HEK293 (cell line): ENCODE results near the gene GUCA1A.

Source experiments
- CTCF ChIA-PET: fragments of 350-600 bp; formaldehyde crosslinking; extraction: SDS; loops from one replicate; lab custom pipeline; 2021; ENCODE audit warnings: antibody characterized with exemption; lab: Yijun Ruan, JAX
- POLR2A ChIA-PET: fragments of 300-600 bp; formaldehyde crosslinking; extraction: SDS; loops from one replicate; lab custom pipeline; 2020; ENCODE audit warnings: antibody characterized with exemption, inconsistent platforms; lab: Yijun Ruan, JAX
- H3K27ac ChIP-seq: fragments of 200-500 bp; sonication (Bioruptor generic); 2 replicates; pipeline ENCODE4 v1.5.1; 2014; ENCODE audit warnings: low read depth, low read length, control low read depth, inconsistent platforms; ENCODE audit errors: extremely low read depth
- H3K36me3 ChIP-seq, 2 experiments: fragments of 200-500 bp in 1 of 2; sonication (Bioruptor generic) in 1 of 2; 1 replicate in 1 of 2; 2 replicates in 1 of 2; pipeline ENCODE4 v1.5.1; 2014 to 2017; ENCODE audit warnings: inconsistent platforms in 2 of 2, low read length in 2 of 2; ENCODE audit not compliant: control insufficient read depth in 2 of 2, insufficient read depth in 1 of 2
- H3K4me1 ChIP-seq: fragments of 200-500 bp; sonication (Bioruptor generic); 2 replicates; pipeline ENCODE4 v1.5.1; 2014; ENCODE audit warnings: mild to moderate bottlenecking, low read length, inconsistent platforms; ENCODE audit not compliant: control insufficient read depth, insufficient read depth
- H3K4me3 ChIP-seq: 2 replicates; pipeline ENCODE4 v1.5.1; 2011; ENCODE audit warnings: low read depth, mild to moderate bottlenecking, control low read depth, low read length, moderate library complexity
- H3K9me3 ChIP-seq: fragments of 200-500 bp; sonication (Bioruptor generic); 2 replicates; pipeline ENCODE4 v1.5.1; 2014; ENCODE audit warnings: low read depth, low read length, inconsistent platforms; ENCODE audit not compliant: control insufficient read depth, insufficient read depth
- BCL11A ChIP-seq: fragments of 450-650 bp; formaldehyde crosslinking; IDR thresholded peaks from 2 replicates; pipeline ENCODE4 v1.5.1; 2016; ENCODE audit warnings: low read depth, missing biosample characterization, missing genetic modification characterization
- FEZF1 ChIP-seq: fragments of 450-650 bp; formaldehyde crosslinking; IDR thresholded peaks from 2 replicates; pipeline ENCODE4 v1.5.1; 2016; ENCODE audit warnings: missing biosample characterization, missing genetic modification characterization
- MEIS1 ChIP-seq: sonication (generic); formaldehyde crosslinking; IDR thresholded peaks from 2 replicates; pipeline ENCODE4 v1.8.1; 2022; ENCODE audit warnings: missing genetic modification reagents, mild to moderate bottlenecking, borderline replicate concordance
- MYNN ChIP-seq: fragments of 450-650 bp; formaldehyde crosslinking; IDR thresholded peaks from 2 replicates; pipeline ENCODE4 v1.5.1; 2016; ENCODE audit warnings: missing biosample characterization, missing genetic modification characterization, borderline replicate concordance
- OSR2 ChIP-seq: fragments of 450-650 bp; formaldehyde crosslinking; IDR thresholded peaks from 2 replicates; pipeline ENCODE4 v1.5.1; 2016; ENCODE audit warnings: missing biosample characterization, missing genetic modification characterization
- SP7 ChIP-seq: fragments of 450-650 bp; formaldehyde crosslinking; IDR thresholded peaks from 2 replicates; pipeline ENCODE4 v1.5.1; 2016; ENCODE audit warnings: missing biosample characterization, missing genetic modification characterization
- TCF7L2 ChIP-seq: IDR thresholded peaks from 2 replicates; pipeline ENCODE4 v1.6.1; 2011; ENCODE audit warnings: low read depth, mild to moderate bottlenecking, inconsistent platforms, low read length, moderate library complexity, borderline replicate concordance
- ZBTB1 ChIP-seq: fragments of 450-650 bp; formaldehyde crosslinking; IDR thresholded peaks from 2 replicates; pipeline ENCODE4 v1.5.1; 2016; ENCODE audit warnings: missing biosample characterization, missing genetic modification characterization
- ZBTB17 ChIP-seq: fragments of 450-650 bp; formaldehyde crosslinking; IDR thresholded peaks from 2 replicates; pipeline ENCODE4 v1.5.1; 2016; ENCODE audit warnings: missing biosample characterization, missing genetic modification characterization
- ZNF223 ChIP-seq: fragments of 450-650 bp; formaldehyde crosslinking; IDR thresholded peaks from 2 replicates; pipeline ENCODE4 v1.5.1; 2016; ENCODE audit warnings: missing biosample characterization, missing genetic modification characterization
- ZNF23 ChIP-seq: fragments of 450-650 bp; formaldehyde crosslinking; IDR thresholded peaks from 2 replicates; pipeline ENCODE4 v1.5.1; 2016; ENCODE audit warnings: missing biosample characterization, missing genetic modification characterization, borderline replicate concordance
- ZNF311 ChIP-seq: fragments of 450-650 bp; formaldehyde crosslinking; IDR thresholded peaks from 2 replicates; pipeline ENCODE4 v1.5.1; 2017; ENCODE audit warnings: missing biosample characterization, missing genetic modification characterization, borderline replicate concordance
- ZNF335 ChIP-seq: fragments of 450-650 bp; formaldehyde crosslinking; conservative IDR thresholded peaks from 2 replicates; pipeline ENCODE4 v1.5.1; 2016; ENCODE audit warnings: missing biosample characterization, missing genetic modification characterization
- ZNF341 ChIP-seq: fragments of 450-650 bp; formaldehyde crosslinking; IDR thresholded peaks from 2 replicates; pipeline ENCODE4; 2016; ENCODE audit warnings: low read depth, missing biosample characterization, missing genetic modification characterization
- ZNF416 ChIP-seq: fragments of 450-650 bp; formaldehyde crosslinking; IDR thresholded peaks from 2 replicates; pipeline ENCODE4 v1.5.1; 2016; ENCODE audit warnings: missing biosample characterization, missing genetic modification characterization
- ZNF548 ChIP-seq: fragments of 450-650 bp; formaldehyde crosslinking; IDR thresholded peaks from 2 replicates; pipeline ENCODE4 v1.5.1; 2016; ENCODE audit warnings: missing biosample characterization, missing genetic modification characterization
- ZNF560 ChIP-seq: fragments of 450-650 bp; formaldehyde crosslinking; IDR thresholded peaks from 2 replicates; pipeline ENCODE4 v1.5.1; 2017; ENCODE audit warnings: missing biosample characterization, missing genetic modification characterization, borderline replicate concordance
- ZNF580 ChIP-seq: fragments of 450-650 bp; formaldehyde crosslinking; IDR thresholded peaks from 2 replicates; pipeline ENCODE4 v1.5.1; 2016; ENCODE audit warnings: missing biosample characterization, missing genetic modification characterization
- ZNF629 ChIP-seq: fragments of 450-650 bp; formaldehyde crosslinking; IDR thresholded peaks from 2 replicates; pipeline ENCODE4 v1.5.1; 2017; ENCODE audit warnings: missing biosample characterization, missing genetic modification characterization
- ZNF701 ChIP-seq: fragments of 450-650 bp; formaldehyde crosslinking; IDR thresholded peaks from 2 replicates; pipeline ENCODE4 v1.5.1; 2016; ENCODE audit warnings: missing biosample characterization, missing genetic modification characterization
- ZNF791 ChIP-seq: fragments of 450-650 bp; formaldehyde crosslinking; IDR thresholded peaks from 2 replicates; pipeline ENCODE4 v1.5.1; 2016; ENCODE audit warnings: missing biosample characterization, missing genetic modification characterization
- ZNF830 ChIP-seq: fragments of 450-650 bp; IDR thresholded peaks from 2 replicates; pipeline ENCODE4 v1.5.0; 2018; ENCODE audit warnings: missing biosample characterization, missing genetic modification characterization, low read depth, mild to moderate bottlenecking, moderate library complexity
- ZNF837 ChIP-seq: fragments of 450-650 bp; formaldehyde crosslinking; IDR thresholded peaks from 2 replicates; pipeline ENCODE4 v1.5.1; 2016; ENCODE audit warnings: missing biosample characterization, missing genetic modification characterization
- ZNF843 ChIP-seq: fragments of 450-650 bp; formaldehyde crosslinking; IDR thresholded peaks from 2 replicates; pipeline ENCODE4 v1.5.1; 2016; ENCODE audit warnings: missing biosample characterization, missing genetic modification characterization
- TF ChIP-seq, protein P1 (sequence below): fragments of 450-650 bp; formaldehyde crosslinking; IDR thresholded peaks from 2 replicates; pipeline ENCODE4; 2016; ENCODE audit warnings: missing biosample characterization, missing genetic modification characterization
- TF ChIP-seq, protein P2 (sequence below): IDR thresholded peaks from 2 replicates; pipeline ENCODE4 v1.6.1; 2011; ENCODE audit warnings: mild to moderate bottlenecking, low read depth, low read length, borderline replicate concordance
- TF ChIP-seq, protein P3 (sequence below): fragments of 450-650 bp; formaldehyde crosslinking; IDR thresholded peaks from 2 replicates; pipeline ENCODE4 v1.5.1; 2016; ENCODE audit warnings: missing biosample characterization, missing genetic modification characterization, borderline replicate concordance

The GUCA1A gene

GRCh38 chr6:42162812-42163211 lies 10.4 kb upstream of the GUCA1A start:
- CTCF ChIA-PET: interaction anchor here (0.6 to 3.2 kb wide), 5 partner anchors 9 to 207 kb away, joined by 3 to 24 read pairs (median 3); no protein-coding TSS in a partner anchor
- POLR2A ChIA-PET: no interaction called here
- TF ChIP-seq ZNF311: no peak
- TF ChIP-seq ZNF223: no peak
- no peak for TF ChIP-seq TCF7L2
- TF ChIP-seq ZNF23 (tag by site-specific recombination): no peak
- TF ChIP-seq ZBTB17 (tag by site-specific recombination): no peak
- TF ChIP-seq ZNF837: no peak
- TF ChIP-seq MEIS1: no peak
- no peak for TF ChIP-seq ZBTB1 (tag by site-specific recombination)
- TF ChIP-seq ZNF548 (tag by site-specific recombination): no peak
- no peak for TF ChIP-seq SP7 (tag by site-specific recombination)
- Histone ChIP-seq H3K9me3 (no peaks in the 10 kb centered on the region), H3K4me1 (no peaks in the 10 kb centered on the region), H3K4me3 (no peak overlapping the region), H3K27ac (no peak overlapping the region), H3K36me3 (no peaks in the 10 kb centered on the region)

DNA sequence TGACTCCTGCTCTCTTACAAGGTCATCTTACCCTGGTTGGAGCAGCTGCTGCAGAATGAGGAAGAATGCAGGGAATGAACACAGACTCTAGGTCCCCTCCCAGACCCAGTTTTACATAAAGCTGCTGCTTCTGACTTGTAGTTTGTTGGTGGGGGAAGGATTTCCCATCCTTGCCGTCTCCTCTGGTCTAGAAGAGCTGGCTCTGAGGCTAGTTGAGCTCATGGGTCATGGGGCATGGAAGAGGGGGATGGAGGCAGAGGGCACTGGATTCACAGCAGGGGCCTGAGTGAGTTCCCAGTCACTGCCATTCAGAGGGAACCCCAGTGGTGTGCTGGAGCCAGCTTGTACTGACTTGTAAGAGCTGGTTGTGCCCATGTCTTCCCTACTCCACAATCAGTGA lies 9.2 kb upstream of the GUCA1A start:
- Histone ChIP-seq H3K4me1 (no peaks in the 10 kb centered on the region), H3K4me3 (no peak overlapping the region), H3K36me3 (no peaks in the 10 kb centered on the region), H3K27ac (no peak overlapping the region), H3K9me3 (no peaks in the 10 kb centered on the region)
- no peak for TF ChIP-seq ZNF335 (tag by site-specific recombination)
- no peak for TF ChIP-seq MEIS1
- TF ChIP-seq ZNF629 (tag by site-specific recombination): no peak
- no peak for TF ChIP-seq ZNF560
- TF ChIP-seq, protein P1, sequence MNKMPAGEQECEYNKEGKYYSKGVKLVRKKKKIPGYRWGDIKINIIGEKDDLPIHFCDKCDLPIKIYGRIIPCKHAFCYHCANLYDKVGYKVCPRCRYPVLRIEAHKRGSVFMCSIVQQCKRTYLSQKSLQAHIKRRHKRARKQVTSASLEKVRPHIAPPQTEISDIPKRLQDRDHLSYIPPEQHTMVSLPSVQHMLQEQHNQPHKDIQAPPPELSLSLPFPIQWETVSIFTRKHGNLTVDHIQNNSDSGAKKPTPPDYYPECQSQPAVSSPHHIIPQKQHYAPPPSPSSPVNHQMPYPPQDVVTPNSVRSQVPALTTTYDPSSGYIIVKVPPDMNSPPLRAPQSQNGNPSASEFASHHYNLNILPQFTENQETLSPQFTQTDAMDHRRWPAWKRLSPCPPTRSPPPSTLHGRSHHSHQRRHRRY: no peak
- no peak for TF ChIP-seq ZNF580 (tag by site-specific recombination)
- no peak for TF ChIP-seq ZNF830
- no peak for TF ChIP-seq OSR2 (tag by site-specific recombination)
- no peak for TF ChIP-seq ZNF341 (tag by site-specific recombination)
- TF ChIP-seq ZNF701 (tag by site-specific recombination): no peak
- no peak for TF ChIP-seq BCL11A
- no peak for TF ChIP-seq FEZF1 (tag by site-specific recombination)
- no peak for TF ChIP-seq ZNF791 (tag by site-specific recombination)
- TF ChIP-seq, protein P2, sequence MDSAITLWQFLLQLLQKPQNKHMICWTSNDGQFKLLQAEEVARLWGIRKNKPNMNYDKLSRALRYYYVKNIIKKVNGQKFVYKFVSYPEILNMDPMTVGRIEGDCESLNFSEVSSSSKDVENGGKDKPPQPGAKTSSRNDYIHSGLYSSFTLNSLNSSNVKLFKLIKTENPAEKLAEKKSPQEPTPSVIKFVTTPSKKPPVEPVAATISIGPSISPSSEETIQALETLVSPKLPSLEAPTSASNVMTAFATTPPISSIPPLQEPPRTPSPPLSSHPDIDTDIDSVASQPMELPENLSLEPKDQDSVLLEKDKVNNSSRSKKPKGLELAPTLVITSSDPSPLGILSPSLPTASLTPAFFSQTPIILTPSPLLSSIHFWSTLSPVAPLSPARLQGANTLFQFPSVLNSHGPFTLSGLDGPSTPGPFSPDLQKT: no peak
- POLR2A ChIA-PET: no interaction called here
- CTCF ChIA-PET: interaction anchor here (0.6 to 3.2 kb wide), 12 partner anchors 8 to 120 kb away, joined by 3 to 24 read pairs (median 4); a partner anchor contains a TSS

GRCh38 chr6:42165016-42165415 lies 8.1 kb upstream of the GUCA1A start:
- no peaks in the 10 kb centered on the region for H3K4me1 ChIP-seq
- no peak overlapping the region for H3K4me3 ChIP-seq
- ChIA-PET CTCF (interaction anchor here (0.6 to 3.2 kb wide), 11 partner anchors 8 to 98 kb away, joined by 3 to 24 read pairs (median 6); no protein-coding TSS in a partner anchor), POLR2A (interaction anchor here (0.6 kb wide), 1 partner anchor 378 kb away, joined by 5 read pairs; no protein-coding TSS in a partner anchor)
- no peaks in the 10 kb centered on the region for H3K36me3 ChIP-seq
- no peaks in the 10 kb centered on the region for H3K9me3 ChIP-seq
- no peak overlapping the region for H3K27ac ChIP-seq
- TF ChIP-seq MYNN: no peak
- TF ChIP-seq ZNF416 (tag by site-specific recombination): no peak
- TF ChIP-seq, protein P3, sequence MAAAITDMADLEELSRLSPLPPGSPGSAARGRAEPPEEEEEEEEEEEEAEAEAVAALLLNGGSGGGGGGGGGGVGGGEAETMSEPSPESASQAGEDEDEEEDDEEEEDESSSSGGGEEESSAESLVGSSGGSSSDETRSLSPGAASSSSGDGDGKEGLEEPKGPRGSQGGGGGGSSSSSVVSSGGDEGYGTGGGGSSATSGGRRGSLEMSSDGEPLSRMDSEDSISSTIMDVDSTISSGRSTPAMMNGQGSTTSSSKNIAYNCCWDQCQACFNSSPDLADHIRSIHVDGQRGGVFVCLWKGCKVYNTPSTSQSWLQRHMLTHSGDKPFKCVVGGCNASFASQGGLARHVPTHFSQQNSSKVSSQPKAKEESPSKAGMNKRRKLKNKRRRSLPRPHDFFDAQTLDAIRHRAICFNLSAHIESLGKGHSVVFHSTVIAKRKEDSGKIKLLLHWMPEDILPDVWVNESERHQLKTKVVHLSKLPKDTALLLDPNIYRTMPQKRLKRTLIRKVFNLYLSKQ (tag by site-specific recombination): no peak
- no peak for TF ChIP-seq ZNF843
